Stimulated activated CD8-positive, alpha-beta memory T cell treated with anti-CD3 and anti-CD28 coated beads, Interleukin-4, amount 100 ng/mL, for 48 hours (primary cell): ENCODE results near the gene LY9.

Experiments used
- DNase-seq: peaks from one replicate; pipeline ENCODE4 v3.0.0-alpha.2; 2020

LY9 gene, protein sequence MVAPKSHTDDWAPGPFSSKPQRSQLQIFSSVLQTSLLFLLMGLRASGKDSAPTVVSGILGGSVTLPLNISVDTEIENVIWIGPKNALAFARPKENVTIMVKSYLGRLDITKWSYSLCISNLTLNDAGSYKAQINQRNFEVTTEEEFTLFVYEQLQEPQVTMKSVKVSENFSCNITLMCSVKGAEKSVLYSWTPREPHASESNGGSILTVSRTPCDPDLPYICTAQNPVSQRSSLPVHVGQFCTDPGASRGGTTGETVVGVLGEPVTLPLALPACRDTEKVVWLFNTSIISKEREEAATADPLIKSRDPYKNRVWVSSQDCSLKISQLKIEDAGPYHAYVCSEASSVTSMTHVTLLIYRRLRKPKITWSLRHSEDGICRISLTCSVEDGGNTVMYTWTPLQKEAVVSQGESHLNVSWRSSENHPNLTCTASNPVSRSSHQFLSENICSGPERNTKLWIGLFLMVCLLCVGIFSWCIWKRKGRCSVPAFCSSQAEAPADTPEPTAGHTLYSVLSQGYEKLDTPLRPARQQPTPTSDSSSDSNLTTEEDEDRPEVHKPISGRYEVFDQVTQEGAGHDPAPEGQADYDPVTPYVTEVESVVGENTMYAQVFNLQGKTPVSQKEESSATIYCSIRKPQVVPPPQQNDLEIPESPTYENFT

DNA sequence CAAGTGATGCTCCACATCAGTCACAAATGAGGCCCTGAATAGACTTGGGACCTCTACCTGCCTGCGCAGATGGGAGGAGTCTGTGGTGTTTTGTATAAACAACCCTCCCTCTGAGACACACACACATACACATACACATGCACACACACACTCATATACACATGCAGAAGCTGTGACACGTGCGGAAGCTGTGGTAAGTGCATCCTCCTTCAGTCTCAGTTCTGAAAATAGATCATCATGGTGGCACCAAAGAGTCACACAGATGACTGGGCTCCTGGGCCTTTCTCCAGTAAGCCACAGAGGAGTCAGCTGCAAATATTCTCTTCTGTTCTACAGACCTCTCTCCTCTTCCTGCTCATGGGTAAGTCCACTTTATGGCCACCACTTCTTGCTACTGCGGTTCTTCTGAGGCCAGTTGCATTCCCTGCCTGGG is at the start of gene LY9:
Gene LY9 (plus strand): TSS at position 224 of the 433 bp plus-strand sequence. CDS start 14 bp downstream, at position 238.
- DNase-seq: peak; percentile 77

DNA sequence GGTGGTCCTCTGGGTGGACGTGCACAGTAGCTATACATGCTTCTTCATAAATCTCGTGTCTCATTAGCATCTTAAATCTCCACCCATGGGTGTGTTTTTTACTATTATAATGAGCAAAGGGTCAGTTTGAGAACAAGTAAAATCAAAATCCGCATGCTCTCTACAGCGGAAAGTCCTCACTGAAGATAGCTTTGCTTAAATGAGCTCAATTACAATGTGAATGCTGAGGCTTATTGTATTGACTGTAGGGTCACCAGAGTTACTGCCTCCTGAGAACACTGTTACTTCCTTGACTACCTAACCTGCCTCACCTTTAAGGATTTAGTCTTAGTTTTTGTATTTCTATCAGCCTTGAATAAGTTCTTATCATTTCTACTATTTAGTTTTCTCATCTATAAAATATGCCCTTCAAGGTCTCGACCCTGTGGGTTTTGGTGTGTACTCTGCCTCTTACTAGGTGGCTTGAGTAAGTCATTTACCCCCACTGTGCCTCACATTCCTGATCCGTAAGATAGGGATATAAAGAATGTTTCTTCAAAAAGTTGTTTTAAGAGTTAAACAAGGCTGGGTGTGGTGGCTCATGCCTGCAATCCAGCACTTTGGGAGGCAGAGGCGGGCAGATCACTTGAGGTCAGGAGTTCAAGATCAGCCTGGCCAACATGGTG is 49.0 kb upstream of the LY9 start:
- DNase-seq: no peak

DNA sequence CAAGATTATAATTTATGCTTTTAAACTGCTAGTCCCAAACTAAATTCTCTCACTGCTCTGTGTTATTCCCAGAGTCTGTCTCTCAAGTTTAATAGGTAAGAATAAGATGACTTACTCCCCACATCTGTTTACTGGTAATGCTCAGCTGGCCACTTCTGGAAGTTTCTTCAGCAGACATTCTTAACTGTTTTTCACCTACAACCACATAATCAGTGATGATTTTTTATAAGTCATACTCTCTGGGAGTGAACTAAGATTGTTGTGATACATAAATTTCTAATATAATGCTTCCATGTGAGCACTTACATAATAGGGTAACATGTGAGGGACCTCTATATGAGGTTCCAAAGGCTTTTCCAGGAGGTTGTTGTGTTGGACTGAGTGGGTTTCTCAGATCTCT is 48.3 kb upstream of the LY9 start:
- no peak for DNase-seq

DNA sequence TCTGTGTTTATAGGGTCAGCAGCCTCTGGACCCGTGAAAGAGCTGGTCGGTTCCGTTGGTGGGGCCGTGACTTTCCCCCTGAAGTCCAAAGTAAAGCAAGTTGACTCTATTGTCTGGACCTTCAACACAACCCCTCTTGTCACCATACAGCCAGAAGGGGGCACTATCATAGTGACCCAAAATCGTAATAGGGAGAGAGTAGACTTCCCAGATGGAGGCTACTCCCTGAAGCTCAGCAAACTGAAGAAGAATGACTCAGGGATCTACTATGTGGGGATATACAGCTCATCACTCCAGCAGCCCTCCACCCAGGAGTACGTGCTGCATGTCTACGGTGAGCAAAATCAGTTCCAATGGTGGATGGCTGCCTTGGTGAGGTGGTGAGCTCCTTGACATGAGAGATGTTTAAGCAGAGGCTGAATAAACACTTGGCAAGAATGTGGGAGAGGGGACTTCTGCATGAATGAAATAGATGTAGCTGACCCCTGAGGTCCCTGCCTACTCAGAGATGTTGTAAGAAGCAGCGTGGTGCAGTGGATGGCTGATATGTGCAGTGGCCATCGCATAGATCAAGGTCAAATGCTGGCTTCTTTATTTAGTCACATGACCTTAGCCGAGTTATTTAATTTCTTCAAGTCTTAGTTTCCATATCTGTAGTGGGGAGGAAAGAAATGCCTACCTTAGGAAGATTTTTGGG is 47.6 kb upstream of the LY9 start:
- DNase-seq: no peak

DNA sequence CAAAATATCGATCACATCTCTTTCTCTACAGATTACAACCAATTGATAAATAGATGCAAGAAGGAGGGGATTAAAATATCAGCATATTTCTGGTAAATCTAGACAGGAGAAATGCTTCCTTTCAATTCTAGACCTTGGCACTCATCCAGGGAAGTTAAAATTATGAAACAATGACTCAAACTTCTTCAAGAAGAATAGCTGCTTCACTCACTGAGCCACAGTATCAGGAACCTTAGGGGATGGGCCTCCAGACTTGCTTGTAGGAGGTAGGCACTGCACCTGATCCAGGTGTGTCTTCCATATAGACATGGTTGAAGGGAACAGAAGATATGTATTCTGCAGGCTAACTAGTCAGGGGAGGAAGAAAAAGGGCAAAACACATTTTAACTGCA is 47.1 kb upstream of the LY9 start:
- DNase-seq: no peak

DNA sequence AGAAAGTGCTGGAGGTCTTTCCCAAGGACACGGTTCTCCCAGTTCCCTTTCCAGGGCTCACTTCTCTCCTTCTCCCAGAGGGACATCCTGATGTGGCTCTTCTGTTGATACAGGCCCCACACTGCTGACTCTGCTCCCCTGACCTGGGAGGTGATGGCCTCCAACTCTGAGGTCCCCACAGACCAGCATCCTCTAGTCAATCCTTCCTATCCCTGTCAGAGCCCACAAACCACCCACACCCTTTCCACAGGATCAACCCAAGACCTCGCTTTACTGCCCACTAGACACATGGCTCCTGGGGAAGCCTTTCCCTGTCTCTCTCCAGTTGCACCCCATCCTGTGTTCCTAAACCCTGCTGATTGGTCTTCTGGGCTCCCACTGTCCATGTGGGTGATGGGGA is 45.4 kb upstream of the LY9 start:
- no peak for DNase-seq

DNA sequence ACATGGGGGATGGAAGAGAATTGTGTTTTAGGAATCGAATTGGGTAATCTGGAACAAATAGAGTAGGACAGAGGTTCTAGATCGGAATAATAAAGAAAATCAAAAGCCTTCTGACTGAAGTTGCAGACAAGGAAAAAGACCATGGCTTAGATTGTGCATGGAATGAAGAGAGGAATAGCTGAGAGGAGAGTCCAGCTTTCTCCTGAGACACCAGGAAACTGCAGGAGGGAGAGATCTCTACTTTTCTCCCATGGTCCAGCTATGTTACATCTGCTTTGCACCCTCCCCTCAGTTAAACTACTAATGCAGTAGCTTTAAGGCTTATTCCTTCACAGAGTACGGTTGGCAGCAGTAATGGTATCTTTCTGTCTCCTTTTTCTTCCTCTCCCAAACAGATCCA is 43.6 kb upstream of the LY9 start:
- DNase-seq: no peak

DNA sequence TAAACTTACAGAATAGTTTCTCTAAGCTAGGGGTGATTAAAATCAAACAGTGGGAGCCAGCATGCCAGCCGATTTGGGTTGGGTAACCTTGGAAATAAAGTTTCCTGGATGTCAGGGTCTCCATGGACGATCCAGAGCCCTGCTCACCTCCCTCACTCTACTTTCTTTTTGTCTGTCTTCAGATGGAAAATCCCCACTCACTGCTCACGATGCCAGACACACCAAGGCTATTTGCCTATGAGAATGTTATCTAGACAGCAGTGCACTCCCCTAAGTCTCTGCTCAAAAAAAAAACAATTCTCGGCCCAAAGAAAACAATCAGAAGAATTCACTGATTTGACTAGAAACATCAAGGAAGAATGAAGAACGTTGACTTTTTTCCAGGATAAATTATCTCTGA is 43.0 kb upstream of the LY9 start:
- DNase-seq: no peak

DNA sequence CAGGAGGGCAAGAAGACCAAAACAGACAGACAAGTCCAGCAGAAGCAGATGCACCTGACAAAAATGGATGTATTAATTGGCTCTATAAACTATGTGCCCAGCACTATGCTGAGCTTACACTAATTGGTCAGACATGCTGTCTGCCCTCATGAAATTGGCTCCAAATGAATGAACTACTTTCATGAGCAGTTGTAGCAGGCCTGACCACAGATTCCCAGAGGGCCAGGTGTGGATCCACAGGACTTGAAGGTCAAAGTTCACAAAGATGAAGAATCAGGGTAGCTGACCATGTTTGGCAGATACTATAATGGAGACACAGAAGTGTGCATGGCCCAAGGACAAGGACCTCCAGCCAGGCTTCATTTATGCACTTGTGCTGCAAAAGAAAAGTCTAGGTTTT is 42.4 kb upstream of the LY9 start:
- DNase-seq: no peak

DNA sequence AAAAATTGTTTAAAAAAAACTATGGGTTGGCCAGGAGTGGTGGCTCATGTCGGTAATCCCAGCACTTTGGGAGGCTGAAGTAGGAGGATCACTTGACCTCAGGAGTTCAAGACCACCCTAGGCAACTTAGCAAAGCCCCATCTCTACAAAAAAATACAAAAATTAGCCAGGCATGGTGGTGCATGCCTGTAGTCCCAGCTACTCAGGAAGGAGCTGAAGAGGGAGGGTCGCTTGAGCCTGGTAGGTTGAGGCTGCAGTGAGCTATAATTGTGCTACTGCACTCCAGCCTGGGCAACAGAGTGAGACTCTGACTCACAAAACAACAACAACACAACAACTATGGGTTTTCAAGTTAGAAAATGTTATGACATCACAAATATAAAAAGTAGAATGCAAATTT is 40.5 kb upstream of the LY9 start:
- no peak for DNase-seq

DNA sequence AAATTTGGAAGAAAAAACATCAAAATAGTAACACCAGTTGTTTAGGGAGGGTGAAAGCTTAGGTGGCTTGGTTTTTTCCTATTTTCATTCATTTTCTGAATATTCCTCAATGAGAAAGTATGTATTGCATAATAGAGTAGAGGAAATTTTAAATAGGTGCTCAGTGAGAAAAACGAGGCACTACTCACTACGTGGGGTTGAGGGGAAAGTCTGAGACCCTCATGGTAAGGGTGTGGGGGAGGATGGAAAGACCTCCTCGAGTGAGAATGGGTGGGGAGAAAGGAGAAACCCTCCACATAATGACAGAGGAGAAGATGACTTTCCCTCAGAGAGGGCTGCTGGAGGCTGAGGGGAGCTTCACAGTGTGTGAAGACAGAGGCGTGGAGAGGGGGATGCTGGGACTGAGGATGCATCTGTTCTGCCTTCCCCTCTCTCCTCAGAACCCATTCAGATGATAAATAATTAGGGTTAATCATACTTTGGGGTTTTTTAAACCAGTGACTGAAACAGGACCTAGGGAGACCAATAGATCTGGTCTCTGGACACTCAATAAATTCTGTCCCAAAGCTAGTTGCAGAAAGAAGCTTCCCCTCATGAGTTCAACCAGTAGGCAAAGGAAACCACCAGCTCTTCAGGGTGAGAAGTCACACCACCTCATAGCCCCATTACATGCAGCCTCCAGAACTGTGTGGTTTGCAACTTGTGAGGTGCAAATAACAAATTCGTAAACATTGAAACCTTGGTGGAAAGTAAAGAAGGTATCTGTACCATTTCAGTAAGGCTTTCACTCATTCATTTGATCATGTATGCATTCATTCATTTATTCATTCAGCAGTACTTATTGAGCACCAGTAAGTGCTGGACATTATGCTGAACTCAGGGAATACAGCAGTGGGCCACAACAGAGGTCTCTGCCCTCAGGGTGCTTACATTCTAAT is 39.8 kb upstream of the LY9 start:
- DNase-seq: peak; percentile 52

DNA sequence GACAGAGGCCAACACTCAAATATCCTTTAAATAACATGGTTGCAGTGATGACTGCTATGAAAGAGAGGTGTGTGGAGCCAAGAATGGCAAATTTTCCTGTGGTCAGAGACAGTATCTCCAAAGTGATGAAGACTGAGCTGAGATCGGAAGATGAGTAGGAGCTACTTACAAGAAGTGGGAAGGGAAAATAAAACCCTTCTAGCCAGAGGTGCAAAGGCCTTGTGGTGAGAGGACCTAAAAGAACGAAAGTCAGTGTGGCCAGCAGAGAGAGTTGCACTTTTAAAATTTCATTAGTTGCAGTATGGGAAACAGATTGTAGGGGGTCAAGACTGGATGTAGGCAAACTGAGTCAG is 39.1 kb upstream of the LY9 start:
- no peak for DNase-seq

DNA sequence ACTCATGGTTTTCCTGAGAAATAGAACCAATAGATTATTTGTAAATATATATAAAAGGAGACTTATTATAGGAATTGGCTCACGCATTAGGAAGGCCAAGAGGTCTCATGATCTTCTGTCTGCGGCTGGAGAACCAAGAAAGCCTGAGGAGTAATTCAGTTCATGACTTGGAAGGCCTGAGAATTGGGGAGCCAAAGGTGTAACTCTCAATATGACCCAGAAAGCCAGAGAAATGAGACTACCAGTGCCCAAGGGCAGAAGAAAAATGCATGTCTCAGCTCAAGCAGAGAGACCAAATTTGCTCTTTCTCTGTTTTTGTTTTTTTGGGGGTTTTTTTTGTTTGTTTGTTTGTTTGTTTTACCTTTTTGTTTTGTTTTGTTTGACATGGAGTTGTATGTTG is 37.5 kb upstream of the LY9 start:
- DNase-seq: no peak

DNA sequence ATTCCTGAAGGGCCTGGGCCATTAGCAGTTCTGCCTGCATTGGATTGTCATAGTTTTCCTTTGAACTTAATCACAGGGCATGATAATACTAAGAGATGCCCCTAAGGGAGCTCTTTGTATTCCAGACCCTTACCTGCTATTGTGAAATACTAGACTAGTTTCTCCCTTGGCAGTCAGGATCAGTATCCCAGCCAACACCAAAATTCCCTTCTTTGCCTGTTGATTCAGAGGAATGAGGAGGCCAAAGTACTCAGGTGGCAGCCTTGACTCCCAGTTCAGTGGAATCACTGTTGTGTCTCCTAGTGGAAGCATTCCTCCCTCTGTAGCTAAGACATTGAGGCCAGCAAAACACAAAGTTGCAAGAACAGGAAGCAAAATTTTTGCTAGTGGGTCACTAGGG is 36.2 kb upstream of the LY9 start:
- peak; percentile 9 for DNase-seq

DNA sequence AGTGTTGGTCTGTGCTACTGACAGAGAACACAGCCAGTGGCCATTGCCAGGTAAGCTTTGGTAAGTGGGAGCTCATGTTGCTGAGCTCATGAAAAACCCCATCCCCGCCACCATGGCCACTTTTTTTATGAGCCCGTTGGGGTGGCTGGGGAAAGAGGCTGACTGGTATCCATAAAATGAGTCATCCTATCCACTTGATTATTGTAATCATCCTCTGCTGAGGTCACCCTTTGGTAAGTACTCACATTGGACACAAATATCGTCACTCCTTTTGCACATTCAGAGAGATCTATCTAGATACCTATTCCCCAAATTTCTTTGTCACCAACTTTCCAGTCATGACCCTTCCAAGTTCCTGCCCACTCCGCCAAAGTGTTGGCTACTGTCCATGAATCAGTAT is 34.9 kb upstream of the LY9 start:
- peak; percentile 25 for DNase-seq

DNA sequence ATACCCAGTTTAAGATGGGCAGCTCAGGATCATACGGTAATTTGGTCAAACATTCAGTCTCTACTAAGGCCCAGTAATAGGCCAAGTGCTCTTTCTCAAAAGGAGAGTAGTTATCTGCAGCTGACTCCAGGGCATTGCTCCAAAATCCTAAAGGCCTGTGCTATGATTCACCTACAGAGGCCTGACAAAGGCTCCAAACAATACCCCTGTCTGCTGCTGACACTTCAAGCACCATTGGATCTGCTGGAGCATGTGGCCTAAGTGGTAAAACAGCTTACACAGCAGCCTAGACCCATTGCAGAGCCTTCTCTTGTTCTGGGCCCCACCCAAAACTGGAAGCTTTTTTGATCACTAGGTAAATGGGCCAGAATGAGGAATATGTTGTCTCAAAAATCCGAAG is 34.1 kb upstream of the LY9 start:
- DNase-seq: peak; percentile 18

DNA sequence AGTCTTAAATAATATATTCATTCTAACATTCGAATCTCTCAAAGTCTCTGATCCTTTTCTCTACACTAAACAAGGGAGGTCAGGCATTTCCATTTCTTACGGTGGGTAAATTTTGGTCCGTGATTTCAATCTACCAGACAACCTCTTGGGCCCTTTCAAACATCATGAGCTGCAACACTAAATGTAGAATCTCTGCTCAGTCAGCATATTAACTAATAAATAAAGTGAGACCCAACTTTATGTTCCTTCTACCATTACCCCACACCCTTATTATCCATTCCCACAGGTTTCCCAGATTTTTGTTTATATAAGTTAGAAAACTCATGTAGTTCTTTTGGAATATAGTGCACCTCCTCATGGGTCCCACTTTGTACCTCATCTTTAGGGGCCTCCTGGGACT is 32.0 kb upstream of the LY9 start:
- DNase-seq: no peak

DNA sequence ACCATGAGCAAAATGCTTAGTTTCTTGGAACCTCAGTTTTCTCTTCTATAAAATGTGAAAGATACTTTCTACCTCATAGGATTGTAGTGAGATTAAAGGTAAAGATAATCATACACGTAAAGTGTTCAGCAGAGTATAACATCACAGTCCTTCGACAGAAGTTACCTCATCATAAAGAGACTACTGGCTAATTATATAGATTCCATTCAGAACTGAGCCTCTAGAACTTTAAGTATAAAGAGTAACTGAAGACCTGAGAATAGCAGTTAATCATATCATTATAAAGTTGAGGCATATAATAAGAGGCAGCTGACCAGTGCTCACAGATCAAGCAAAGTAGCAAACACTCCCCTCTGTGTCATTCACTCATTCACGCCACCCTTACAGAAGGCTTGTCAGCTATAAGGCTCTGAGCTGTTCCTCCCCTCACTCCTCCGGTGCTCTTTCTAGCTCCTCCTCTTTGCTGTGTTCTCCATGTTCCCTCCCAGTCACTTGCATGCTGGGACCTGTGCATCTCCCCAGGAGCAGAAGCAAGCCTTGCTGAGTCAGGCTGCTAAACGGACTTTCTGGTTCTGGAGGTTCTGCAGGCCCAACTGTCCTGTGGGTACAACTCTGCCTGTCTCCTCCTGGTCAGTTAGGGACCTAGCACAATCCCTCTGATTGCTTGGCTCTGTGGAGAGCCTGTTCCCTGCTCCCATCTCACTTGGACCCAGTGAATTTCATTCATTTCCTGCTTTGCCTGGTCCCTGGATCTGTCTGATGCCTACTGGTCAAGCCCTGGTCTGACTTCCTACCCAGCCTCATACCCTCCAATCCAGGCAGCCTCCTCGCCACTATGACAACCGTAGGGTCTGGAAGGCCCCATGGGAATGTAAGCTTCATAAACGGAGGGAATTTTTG is 28.3 kb upstream of the LY9 start:
- DNase-seq: peak; percentile 62

DNA sequence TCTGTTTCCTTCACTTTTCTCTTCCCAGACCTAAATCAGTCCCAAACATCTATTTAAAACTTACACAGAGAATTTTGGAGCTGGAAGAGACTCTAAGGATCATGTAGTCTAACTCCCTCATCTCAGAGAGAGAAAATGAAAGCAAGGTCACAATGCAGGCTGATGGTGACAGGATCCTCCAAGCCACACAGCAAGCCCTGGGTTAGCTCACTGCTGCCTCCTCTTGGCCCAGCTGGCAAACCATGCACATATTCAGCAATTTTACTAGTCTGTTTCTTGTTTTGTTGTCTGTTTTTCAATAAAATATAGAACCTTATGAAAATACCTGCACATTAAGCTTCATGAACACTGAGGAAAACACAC is 27.7 kb upstream of the LY9 start:
- peak; percentile 89 for DNase-seq

DNA sequence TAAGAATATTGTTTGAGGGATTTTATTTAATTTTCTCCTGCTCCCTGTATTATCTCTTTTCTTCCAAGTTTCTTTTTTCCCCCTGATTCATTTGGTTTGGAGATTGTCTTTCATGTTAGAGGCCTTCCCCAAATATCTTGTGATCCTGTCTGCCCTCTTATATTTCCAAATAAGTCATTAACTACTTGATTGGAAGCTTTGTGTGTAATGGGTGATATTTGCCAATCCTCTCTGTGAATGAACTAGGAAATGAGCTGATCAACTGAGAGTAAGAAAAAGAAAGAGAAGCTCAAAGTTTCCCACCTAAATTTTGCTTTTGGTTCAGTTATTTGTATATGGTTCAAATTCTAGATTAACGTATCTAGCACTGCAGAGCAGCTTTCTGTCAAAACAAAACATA is 23.6 kb upstream of the LY9 start:
- no peak for DNase-seq

DNA sequence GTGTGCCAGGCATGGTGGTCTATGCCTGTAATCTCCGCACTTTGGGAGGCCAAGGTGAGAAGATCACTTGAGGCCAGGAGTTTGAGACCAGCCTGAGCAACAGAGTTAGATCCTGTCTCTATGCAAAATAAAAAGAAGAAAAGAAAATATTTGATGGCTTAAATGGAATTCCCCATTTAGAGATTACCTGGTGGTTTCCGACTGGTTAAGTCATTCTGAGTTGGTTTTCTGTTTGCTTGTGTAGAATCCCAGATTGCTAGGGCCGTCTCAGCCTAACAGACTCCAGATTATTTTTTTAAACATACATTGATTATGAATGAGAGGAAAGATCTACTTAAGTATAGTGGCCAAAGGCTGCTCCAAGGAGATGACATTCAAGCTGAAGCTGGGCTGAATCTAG is 22.9 kb upstream of the LY9 start:
- peak; percentile 3 for DNase-seq
